Liver (tissue), 9 donors: ENCODE measurements around the gene AKAP13. TPM values are rescaled to one million over a fixed set of nuclear protein-coding genes. Genes with fewer than 3 reads are reported as not detected.

Experiments used
- DNase-seq: peaks from one replicate; pipeline ENCODE4 v3.0.0-alpha.2; 2017; ENCODE audit warnings: low spot score
- H3K27ac ChIP-seq, 2 donors: one replicate each; pipeline ENCODE4 v1.7.0; 2013; ENCODE audit warnings: inconsistent platforms in 2 of 2, low read length in 2 of 2, control low read depth in 1 of 2, low read depth in 1 of 2, mild to moderate bottlenecking in 1 of 2
- H3K27me3 ChIP-seq, 4 donors: one replicate each; pipeline versions ENCODE4 v1.6.1 to v1.7.0; 2013; ENCODE audit warnings: low read length in 3 of 4, inconsistent platforms in 1 of 4, mild to moderate bottlenecking in 1 of 4, moderate library complexity in 1 of 4; ENCODE audit not compliant: control insufficient read depth in 4 of 4, insufficient read depth in 4 of 4
- H3K36me3 ChIP-seq, 4 donors: one replicate each; pipeline versions ENCODE4 v1.6.1 to v1.7.0; 2013; ENCODE audit warnings: low read length in 3 of 4, mild to moderate bottlenecking in 3 of 4, low read depth in 1 of 4, moderate library complexity in 1 of 4; ENCODE audit not compliant: control insufficient read depth in 4 of 4, insufficient read depth in 3 of 4
- H3K4me1 ChIP-seq, 4 donors: one replicate each; pipeline versions ENCODE4 v1.6.1 to v1.7.0; 2013; ENCODE audit warnings: low read length in 3 of 4, mild to moderate bottlenecking in 3 of 4, moderate library complexity in 1 of 4; ENCODE audit not compliant: control insufficient read depth in 4 of 4, insufficient read depth in 4 of 4
- H3K4me3 ChIP-seq, 3 donors: one replicate each; pipeline versions ENCODE4 v1.6.1 to v1.7.0; 2013; ENCODE audit warnings: low read length in 3 of 3, control low read depth in 1 of 3, low read depth in 1 of 3, mild to moderate bottlenecking in 1 of 3
- H3K9ac ChIP-seq, 2 donors: one replicate each; pipeline ENCODE4 v1.7.0; 2013; ENCODE audit warnings: low read length in 2 of 2, mild to moderate bottlenecking in 2 of 2, moderate library complexity in 2 of 2, control low read depth in 1 of 2, low read depth in 1 of 2
- H3K9me3 ChIP-seq, 4 donors: one replicate each; pipeline versions ENCODE4 v1.6.1 to v1.7.0; 2013; ENCODE audit warnings: low read length in 3 of 4; ENCODE audit not compliant: control insufficient read depth in 4 of 4
- EGR1 ChIP-seq, 2 donors: IDR thresholded peaks; 2 replicates each; pipeline ENCODE4 v1.6.1; 2016 to 2018; ENCODE audit warnings: antibody characterized with exemption in 2 of 2, low read depth in 2 of 2
- FOXA1 ChIP-seq: IDR thresholded peaks from 2 replicates; pipeline ENCODE4 v1.6.1; 2016; ENCODE audit warnings: antibody characterized with exemption
- FOXA2 ChIP-seq: IDR thresholded peaks from 2 replicates; pipeline ENCODE4 v1.6.1; 2016; ENCODE audit warnings: antibody characterized with exemption
- GABPA ChIP-seq, 2 donors: IDR thresholded peaks in 1 of 2; conservative IDR thresholded peaks in 1 of 2; 2 replicates each; pipeline ENCODE4 v1.6.1; 2016; ENCODE audit warnings: antibody characterized with exemption in 2 of 2, mild to moderate bottlenecking in 1 of 2, moderate library complexity in 1 of 2
- HNF4A ChIP-seq, 2 donors: conservative IDR thresholded peaks; 2 replicates each; pipeline ENCODE4 v1.6.1; 2016; ENCODE audit warnings: antibody characterized with exemption in 2 of 2, mild to moderate bottlenecking in 2 of 2
- HNF4G ChIP-seq: IDR thresholded peaks from 2 replicates; pipeline ENCODE4 v1.6.1; 2016; ENCODE audit warnings: antibody characterized with exemption
- JUND ChIP-seq, 2 donors: IDR thresholded peaks; 2 replicates each; pipeline ENCODE4 v1.6.1; 2016; ENCODE audit warnings: antibody characterized with exemption in 2 of 2
- NR2F2 ChIP-seq: IDR thresholded peaks from 2 replicates; pipeline ENCODE4 v1.6.1; 2016; ENCODE audit warnings: antibody characterized with exemption
- RAD21 ChIP-seq, 2 donors: IDR thresholded peaks; 2 replicates each; pipeline ENCODE4 v1.6.1; 2016; ENCODE audit warnings: antibody characterized with exemption in 2 of 2, mild to moderate bottlenecking in 2 of 2
- REST ChIP-seq: IDR thresholded peaks from 2 replicates; pipeline ENCODE4 v1.6.1; 2016; ENCODE audit warnings: antibody characterized with exemption, mild to moderate bottlenecking
- RXRA ChIP-seq, 2 donors: IDR thresholded peaks; 2 replicates each; pipeline ENCODE4 v1.6.1; 2017 to 2018; ENCODE audit warnings: antibody characterized with exemption in 2 of 2, mild to moderate bottlenecking in 1 of 2
- SP1 ChIP-seq: IDR thresholded peaks from 2 replicates; pipeline ENCODE4 v1.6.1; 2018; ENCODE audit warnings: antibody characterized with exemption, mild to moderate bottlenecking
- TAF1 ChIP-seq: conservative IDR thresholded peaks from 2 replicates; pipeline ENCODE4 v1.6.1; 2016; ENCODE audit warnings: antibody characterized with exemption, mild to moderate bottlenecking
- YY1 ChIP-seq: IDR thresholded peaks from 2 replicates; pipeline ENCODE4 v1.6.1; 2016; ENCODE audit warnings: antibody characterized with exemption, mild to moderate bottlenecking
- WGBS: extraction: QIAGEN DNeasy Blood & Tissue Kit; methylation state at CpG from one replicate; pipeline ENCODE4 v1.1.7; 2013; 5-methylcytosine and 5-hydroxymethylcytosine counted together
- polyA plus RNA-seq, 2 donors: library from polyadenylated mRNA; stranded (reverse) in 1 of 2; unstranded in 1 of 2; fragments of 200-250 nt in 1 of 2; fragments of >200 nt in 1 of 2; fragmentation: Nextera tagmentation in 1 of 2; extraction: Ambion mirVana in 1 of 2; gene quantifications; one replicate each; pipeline versions ENCODE4 v1.2.1 to v1.2.3, GENCODE V29; 2013 to 2015
- total RNA-seq, 2 donors: library from RNA; depleted of rRNA; stranded (reverse); fragments of >200 nt; gene quantifications; one replicate each; pipeline ENCODE4 v1.2.3, GENCODE V29; 2014
- TF ChIP-seq, protein P1 (sequence below): IDR thresholded peaks from 2 replicates; pipeline ENCODE4 v1.6.1; 2016; ENCODE audit warnings: antibody characterized with exemption
- TF ChIP-seq, protein P2 (sequence below): IDR thresholded peaks from 2 replicates; pipeline ENCODE4 v1.6.1; 2016; ENCODE audit warnings: antibody characterized with exemption
- TF ChIP-seq, protein P3 (sequence below): IDR thresholded peaks from 2 replicates; pipeline ENCODE4 v1.6.1; 2016; ENCODE audit warnings: antibody characterized with exemption
- TF ChIP-seq, protein P4 (sequence below): fragments of 150-350 bp; IDR thresholded peaks from 2 replicates; pipeline ENCODE4 v1.5.1; 2017; ENCODE audit warnings: improper control_type of control experiment, low read depth, low read length; ENCODE audit not compliant: missing input control
- donor health status: healthy.
- donor health status: healthy.
- donor health status: healthy.
- donor health status: healthy.
- donor health status: healthy.

Gene AKAP13
- total and polyA plus RNA-seq, 4 donors = 18.6 to 92.3 (median 37.4) TPM

GRCh38 chr15:85642693-85643066 lies 262.3 kb downstream of the AKAP13 start:
- DNase-seq = no peak
- H3K9ac ChIP-seq = peak overlapping the region in 1 of 2 donors; percentile 21
- no peaks in the 10 kb centered on the region for H3K27me3 ChIP-seq
- H3K9me3 ChIP-seq = no peaks in the 10 kb centered on the region
- no peak overlapping the region for H3K4me3 ChIP-seq
- TF ChIP-seq, protein P1, sequence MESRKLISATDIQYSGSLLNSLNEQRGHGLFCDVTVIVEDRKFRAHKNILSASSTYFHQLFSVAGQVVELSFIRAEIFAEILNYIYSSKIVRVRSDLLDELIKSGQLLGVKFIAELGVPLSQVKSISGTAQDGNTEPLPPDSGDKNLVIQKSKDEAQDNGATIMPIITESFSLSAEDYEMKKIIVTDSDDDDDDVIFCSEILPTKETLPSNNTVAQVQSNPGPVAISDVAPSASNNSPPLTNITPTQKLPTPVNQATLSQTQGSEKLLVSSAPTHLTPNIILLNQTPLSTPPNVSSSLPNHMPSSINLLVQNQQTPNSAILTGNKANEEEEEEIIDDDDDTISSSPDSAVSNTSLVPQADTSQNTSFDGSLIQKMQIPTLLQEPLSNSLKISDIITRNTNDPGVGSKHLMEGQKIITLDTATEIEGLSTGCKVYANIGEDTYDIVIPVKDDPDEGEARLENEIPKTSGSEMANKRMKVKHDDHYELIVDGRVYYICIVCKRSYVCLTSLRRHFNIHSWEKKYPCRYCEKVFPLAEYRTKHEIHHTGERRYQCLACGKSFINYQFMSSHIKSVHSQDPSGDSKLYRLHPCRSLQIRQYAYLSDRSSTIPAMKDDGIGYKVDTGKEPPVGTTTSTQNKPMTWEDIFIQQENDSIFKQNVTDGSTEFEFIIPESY = no peak
- TF ChIP-seq FOXA2 = no peak
- peak in 1 of 2 donors; percentile 56 for TF ChIP-seq RAD21 (IDR thresholded peaks at IDR 0.05)
- TF ChIP-seq EGR1 (IDR thresholded peaks at IDR 0.05; ENCODE audit: low read depth in 2 of 2) = no peak
- no peak for TF ChIP-seq FOXA1
- peak; percentile 59 for TF ChIP-seq SP1
- TF ChIP-seq NR2F2 = peak; percentile 12
- no peak for TF ChIP-seq YY1
- TF ChIP-seq, protein P2, sequence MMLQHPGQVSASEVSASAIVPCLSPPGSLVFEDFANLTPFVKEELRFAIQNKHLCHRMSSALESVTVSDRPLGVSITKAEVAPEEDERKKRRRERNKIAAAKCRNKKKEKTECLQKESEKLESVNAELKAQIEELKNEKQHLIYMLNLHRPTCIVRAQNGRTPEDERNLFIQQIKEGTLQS = no peak
- TF ChIP-seq RXRA (IDR thresholded peaks at IDR 0.05) = peak in 1 of 2 donors; percentile 35
- no peak for TF ChIP-seq HNF4G
- no peak for TF ChIP-seq TAF1
- TF ChIP-seq REST = peak; percentile 73
- no peak for TF ChIP-seq JUND (IDR thresholded peaks at IDR 0.05)
- TF ChIP-seq, protein P3, sequence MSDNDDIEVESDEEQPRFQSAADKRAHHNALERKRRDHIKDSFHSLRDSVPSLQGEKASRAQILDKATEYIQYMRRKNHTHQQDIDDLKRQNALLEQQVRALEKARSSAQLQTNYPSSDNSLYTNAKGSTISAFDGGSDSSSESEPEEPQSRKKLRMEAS = no peak
- peak in 1 of 2 donors; percentile 56 for TF ChIP-seq HNF4A (conservative IDR thresholded peaks at IDR 0.05)
- TF ChIP-seq, protein P4, sequence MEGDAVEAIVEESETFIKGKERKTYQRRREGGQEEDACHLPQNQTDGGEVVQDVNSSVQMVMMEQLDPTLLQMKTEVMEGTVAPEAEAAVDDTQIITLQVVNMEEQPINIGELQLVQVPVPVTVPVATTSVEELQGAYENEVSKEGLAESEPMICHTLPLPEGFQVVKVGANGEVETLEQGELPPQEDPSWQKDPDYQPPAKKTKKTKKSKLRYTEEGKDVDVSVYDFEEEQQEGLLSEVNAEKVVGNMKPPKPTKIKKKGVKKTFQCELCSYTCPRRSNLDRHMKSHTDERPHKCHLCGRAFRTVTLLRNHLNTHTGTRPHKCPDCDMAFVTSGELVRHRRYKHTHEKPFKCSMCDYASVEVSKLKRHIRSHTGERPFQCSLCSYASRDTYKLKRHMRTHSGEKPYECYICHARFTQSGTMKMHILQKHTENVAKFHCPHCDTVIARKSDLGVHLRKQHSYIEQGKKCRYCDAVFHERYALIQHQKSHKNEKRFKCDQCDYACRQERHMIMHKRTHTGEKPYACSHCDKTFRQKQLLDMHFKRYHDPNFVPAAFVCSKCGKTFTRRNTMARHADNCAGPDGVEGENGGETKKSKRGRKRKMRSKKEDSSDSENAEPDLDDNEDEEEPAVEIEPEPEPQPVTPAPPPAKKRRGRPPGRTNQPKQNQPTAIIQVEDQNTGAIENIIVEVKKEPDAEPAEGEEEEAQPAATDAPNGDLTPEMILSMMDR = no peak
- TF ChIP-seq GABPA (IDR thresholded peaks at IDR 0.05 in 1 of 2, conservative IDR thresholded peaks at IDR 0.05 in 1 of 2) = no peak
- WGBS = 33% methylated on average over 6 of the region's 6 CpGs
- peak overlapping the region; percentile 46 to 79 for H3K27ac ChIP-seq
- peaks cover 0 to 27% (median 15%) of the 10 kb centered on the region in 4 donors for H3K36me3 ChIP-seq
- peaks cover 0 to 8% (median 2%) of the 10 kb centered on the region in 4 donors for H3K4me1 ChIP-seq
